Left ventricle myocardium superior (tissue), 1 donor: ENCODE data around the gene CPED1. TPM values are rescaled to one million over a fixed set of nuclear protein-coding genes. Genes with fewer than 3 reads are reported as not detected.
A peak's percentile ranks its signal among the peaks of the same experiment; 100 is the strongest.
"Not testable (repeated sequence)": the region's sequence is repeated elsewhere in the genome, so short reads cannot be mapped to it uniquely, and the experiment has no call there.

Source experiments
- ATAC-seq: fragments of 200-7000 bp; cut with Tn5 transposase; one replicate; pipeline ENCODE4 v1.9.1; 2020; ENCODE audit warnings: mild to moderate bottlenecking, moderate library complexity
- DNase-seq: peaks from one replicate; pipeline ENCODE4 v3.0.0-alpha.2; 2020
- intact Hi-C: fragments of 100-400 bp; cut with micrococcal nuclease; formaldehyde crosslinking; loops from one replicate; pipeline ENCODE4 v1.11.0; 2022
- total RNA-seq: library from RNA; stranded (reverse); fragmentation: NEBNext Ultra II Directional; extraction: Animal tissue kit (Norgen Biotek cat#: 25700); gene quantifications from one replicate; pipeline ENCODE4 v1.2.1, GENCODE V29; 2021
- donor health status: DM: no; HTN: yes; CAD: no; lungs with severe emphysema.

Gene CPED1
- total RNA-seq, 1 donor from 2014 or later: 32.8 TPM

DNA sequence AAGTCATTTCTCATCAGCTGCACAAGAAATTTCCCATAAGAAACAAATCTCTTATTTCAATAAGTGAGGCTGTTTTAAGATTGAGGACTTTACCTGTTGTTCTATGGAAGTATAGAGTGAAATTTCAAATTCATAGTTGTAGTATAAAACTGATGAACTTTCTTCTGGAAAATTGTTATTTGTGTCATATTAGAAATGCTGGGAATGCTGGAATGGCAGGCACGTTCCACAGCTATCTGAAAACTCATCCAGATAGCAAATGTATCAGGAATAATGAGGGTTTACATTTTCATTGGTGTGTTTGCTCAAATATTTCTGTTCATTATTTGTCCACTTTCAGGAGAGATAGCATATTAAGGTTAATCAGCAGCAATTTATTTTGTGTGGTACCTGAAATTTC is 40.8 kb downstream of the CPED1 start:
- intact Hi-C loops: no loop called here
- no peak for DNase-seq
- no peak for ATAC-seq

DNA sequence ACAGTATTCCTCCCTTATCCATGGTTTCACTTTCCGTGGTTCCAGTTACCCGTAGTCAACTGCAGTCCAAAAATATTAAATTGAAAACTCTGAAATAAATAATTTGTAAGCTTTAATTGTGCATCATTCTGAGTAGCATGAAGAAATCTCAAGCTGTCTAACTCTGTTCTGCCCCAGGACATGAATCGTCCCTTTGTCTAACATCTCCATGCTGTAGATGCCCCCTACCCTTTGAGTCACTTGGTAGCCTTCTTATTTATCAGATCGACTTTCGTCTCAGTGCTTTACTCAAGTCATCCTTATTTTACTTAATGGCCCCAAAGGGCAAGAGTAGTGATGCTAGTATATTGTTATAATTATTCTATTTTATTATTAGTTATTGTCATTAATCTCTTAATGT is 41.8 kb downstream of the CPED1 start:
- ATAC-seq (no peak), DNase-seq (no peak)
- intact Hi-C loops: no loop called here

DNA sequence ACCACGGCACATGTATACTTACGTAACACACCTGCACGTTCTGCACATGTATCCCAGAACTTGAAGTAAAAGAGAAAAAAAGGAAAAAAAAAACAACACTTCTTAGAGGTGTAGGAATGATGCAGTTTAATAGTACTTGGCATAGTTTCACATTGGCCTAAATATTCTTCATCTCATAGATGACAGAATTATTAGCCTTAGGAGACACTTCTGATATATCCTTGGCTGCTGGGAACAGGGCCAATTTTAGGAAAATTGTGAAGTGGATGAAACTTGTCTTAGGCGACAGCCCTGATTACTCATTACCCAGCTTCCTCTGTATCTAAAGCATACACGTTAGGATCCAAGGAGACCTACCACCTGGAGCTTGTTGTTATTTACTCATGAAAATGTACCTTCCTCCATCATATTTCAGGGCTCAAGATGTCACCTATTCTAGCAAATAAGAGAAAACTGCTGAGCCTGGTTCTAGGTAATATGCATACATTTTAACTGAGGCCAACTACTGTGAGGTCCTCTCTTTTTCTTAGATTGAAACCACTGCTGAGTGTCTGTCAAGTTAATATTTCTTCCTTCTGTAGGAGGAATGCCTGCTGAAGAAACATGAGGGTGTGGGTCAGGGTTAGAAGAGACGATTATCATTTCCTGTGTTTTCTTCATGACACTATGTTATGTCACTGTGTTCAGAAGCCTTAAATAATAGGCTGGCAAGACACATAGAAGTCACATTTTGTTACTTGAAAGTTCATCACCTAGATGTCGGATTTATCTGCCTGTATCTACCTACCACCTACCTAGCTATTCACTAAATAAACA is 44.3 kb downstream of the CPED1 start:
- intact Hi-C loops: no loop called here
- DNase-seq: no peak
- peak; percentile 35 for ATAC-seq

DNA sequence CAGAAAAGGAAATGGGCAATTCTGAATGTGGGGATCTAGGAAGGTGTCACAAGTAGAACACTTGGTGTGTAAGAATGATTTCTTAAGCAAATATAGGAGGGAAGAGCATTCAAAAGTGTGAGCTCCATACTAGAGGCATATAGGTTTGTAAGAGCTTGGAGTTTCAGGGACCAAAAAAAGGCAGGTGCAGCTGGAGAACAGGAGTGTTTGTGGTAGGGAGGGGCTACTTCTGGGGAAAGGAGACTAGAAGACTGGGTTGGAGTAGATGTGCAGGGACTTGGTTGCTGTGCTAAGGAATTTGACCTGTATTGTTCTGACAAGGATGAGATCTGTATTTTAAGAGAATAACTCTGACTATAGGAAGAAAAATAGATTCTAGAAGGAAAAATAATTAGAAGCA is 46.4 kb downstream of the CPED1 start:
- ATAC-seq (no peak), DNase-seq (no peak)
- intact Hi-C loops: no loop called here

DNA sequence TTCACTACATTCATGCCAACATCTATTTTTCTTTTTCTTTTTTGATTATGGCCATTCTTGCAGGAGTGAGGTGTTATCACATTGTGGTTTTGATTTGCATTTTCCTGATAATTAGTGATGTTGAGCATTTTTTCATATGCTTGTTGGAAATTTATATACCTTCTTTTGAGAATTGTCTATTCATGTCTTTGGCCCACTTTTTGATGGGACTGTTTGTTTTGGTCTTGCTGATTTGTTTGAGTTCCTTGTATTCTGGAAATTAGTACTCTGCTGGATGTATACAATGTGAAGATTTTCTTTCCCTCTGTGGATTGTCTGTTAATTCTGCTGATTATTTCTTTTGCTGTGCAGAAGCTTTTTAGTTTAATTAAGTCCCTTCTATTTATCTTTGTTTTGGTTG is 48.3 kb downstream of the CPED1 start:
- not testable (repeated sequence) for ATAC-seq

DNA sequence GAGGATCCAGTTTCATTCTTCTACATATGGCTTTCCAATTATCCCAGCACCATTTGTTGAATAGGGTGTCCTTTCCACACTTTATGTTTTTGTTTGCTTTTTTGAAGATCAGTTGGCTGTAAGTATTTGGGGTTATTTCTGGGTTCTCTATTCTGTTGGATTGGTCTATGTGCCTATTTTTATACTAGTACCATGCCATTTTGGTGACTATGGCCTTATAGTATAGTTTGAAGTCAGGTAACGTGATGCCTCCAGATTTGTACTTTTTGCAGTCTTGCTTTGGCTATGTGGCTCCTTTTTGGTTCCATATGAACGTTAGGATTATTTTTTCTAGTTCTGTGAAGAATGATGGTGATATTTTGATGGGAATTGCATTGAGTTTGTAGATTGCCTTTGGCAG is 48.8 kb downstream of the CPED1 start:
- ATAC-seq, DNase-seq, intact Hi-C loops: not testable (repeated sequence)

More for the DNA sequence above, 48.3 kb downstream of the CPED1 start:
- DNase-seq, intact Hi-C loops: not testable (repeated sequence)

DNA sequence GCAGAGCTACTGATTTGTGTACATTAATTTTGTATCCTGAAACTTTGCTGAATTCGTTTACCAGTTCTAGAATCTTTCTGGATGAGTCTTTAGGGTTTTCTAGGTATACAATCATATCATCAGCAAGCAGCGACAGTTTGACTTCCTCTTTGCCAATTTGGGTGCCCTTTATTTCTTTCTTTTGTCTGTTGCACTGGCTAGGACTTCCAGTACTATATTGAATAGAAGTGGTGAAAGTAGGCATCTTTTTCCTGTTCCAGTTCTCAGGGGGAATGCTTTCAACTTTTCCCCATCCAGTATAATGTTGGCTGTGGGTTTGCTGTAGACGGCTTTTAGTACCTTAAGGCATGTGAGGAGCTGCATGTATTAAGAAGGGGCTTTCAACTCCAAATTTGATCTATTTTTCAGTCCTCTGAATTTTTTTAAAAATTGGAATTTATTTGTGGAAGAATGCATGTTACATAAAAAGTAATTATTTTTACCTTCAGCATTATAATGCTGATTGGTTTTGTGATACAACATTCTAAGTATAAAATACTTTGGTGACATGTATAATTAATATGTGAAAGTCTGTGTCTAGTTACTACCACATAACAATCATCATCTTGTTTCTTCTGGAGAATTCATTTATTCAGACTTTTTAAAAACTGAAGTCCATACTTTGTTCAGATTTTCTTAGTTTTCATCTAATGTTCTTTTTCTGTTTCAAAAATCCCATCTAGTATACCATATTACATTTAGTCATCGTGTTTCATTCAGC is 49.6 kb downstream of the CPED1 start:
- DNase-seq: no peak
- intact Hi-C loops: no loop called here
- no peak for ATAC-seq

DNA sequence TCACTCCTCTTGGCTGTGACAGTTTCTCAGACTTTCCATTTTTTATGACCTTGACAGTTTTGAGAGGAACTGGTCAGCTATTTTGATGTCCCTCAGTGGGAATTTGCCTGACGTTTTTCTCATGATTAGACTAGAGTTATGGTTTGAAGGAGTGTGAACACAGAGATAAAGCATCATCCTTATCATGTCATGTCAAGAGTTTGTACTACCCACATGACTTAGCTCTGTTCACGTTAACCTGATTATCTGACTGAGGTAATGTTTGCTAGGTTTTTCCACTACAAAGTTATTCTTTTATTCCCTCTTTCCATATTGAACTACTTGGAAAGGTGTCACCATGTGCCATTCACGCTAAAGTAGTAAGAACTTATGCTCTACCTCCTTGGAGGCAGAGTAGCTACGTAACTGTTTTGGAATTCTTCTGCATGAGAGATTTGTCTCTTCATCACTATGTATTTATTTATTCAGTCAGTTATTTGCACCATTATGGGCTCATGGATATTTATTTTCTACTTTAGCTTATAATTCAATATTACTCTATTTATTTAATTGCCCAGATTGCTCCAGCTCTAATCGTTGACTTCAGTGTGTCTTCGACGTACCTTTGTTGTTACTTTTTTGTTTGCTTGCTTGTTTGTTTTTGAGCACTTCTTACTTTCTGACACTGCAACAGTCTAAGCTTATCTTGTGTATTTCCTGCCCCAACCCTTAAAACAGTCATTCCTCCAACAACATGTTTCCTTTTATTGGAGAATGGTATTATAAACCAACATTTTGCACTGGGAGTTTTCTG is 50.4 kb downstream of the CPED1 start:
- intact Hi-C loops: no loop called here
- ATAC-seq: peak; percentile 51
- no peak for DNase-seq

DNA sequence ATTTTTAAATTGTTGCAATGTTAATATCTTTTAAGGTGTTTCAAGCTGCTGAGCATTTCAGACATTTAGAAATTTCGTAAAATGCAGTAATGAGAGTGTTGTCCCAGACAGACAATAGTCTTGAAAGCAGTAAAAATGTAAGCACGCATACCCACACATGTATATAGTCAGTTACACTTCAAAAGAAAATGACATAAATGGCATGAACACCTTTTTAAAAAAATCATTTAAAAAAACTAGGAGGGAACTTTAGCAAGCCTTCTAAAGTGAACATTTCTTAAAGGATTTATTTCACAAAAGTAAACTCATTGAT is 51.0 kb downstream of the CPED1 start:
- no peak for ATAC-seq
- no peak for DNase-seq
- intact Hi-C loops: no loop called here

DNA sequence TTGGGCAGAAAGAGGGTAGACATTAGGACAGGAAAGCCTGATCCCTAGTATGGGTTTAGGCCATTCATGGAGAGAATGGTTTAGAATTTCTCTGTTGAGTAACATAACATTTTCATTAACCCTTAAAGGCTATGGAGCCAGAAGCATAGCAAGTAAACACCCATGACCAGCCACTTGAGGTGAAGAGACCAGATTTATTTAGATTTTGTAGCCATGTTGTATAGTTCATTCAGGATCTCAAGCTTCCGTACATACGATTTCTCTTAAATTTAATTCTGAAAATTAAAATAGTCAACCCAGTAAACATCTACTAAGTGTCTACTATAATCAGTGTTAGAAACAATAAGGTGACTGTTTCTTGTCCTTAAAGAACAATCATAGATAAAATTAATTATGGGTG is 51.5 kb downstream of the CPED1 start:
- intact Hi-C loops: no loop called here
- ATAC-seq (no peak), DNase-seq (no peak)

DNA sequence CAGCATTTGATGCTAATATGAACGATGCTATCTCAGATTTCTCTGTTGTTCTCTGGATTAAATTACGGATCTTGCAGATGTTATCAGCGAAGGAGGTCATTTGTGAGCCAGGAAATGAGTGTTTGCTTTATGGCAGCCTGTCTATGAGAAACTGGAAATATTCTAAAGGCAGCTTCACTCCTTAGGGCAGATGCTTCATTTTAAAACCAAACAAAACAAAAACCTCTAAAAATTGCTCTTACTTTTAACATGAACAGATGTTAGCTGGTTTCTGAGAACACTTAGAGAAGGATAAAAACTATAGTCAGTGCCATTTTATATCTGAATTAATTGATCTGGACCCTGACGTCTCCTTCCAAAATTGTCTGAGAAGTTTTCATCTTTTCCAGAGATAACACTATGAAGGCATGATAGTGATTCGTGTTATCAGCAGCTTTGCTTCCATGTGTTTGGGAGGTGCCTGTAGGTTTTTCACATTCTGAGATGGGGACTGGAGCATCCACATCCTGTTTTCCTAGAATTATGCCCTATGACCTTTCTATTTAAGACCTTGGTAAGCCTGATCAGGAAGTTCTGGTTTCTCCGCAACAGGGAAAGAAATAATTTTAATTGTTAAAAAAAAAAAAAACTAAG is 53.1 kb downstream of the CPED1 start:
- ATAC-seq (peak; percentile 43), DNase-seq (no peak)
- intact Hi-C loops: no loop called here

DNA sequence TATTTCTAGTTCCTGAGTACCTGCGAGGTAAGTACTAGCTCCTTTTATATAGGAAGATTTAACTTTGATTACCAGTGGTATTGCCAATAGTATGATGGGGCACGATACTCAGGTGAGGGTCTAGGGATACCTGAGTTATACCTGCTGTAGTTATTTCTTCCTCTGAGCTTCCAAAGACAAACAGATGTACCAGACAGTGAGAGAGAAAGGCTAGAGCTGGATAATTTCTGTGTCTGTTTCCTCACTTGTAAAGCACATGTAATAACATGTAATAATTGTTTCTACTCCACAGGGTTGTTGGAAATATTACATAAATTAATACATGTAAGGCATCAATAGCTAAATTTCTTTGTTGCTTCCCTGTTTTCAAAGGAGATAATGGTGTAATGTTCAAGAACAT is 53.7 kb downstream of the CPED1 start:
- intact Hi-C loops: no loop called here
- DNase-seq (no peak), ATAC-seq (no peak)

DNA sequence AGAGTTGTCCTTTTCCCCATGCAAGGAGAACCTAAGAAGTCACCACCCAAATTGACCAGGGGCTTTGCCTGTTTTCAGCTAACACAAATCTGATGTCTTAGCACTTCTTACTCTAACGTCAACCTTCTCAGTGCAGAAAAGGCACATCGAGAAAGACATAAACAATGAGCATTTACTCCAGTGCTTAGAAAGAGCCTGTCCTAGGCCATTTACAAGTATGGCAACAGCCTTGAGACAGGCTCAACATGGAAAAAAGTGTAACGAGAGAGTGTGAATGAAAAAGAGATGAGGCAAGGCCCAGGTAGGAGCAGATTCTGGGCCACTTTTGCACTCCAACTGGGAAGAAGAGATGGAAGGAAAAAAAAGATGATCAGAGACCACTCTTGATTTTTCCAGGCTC is 54.4 kb downstream of the CPED1 start:
- no peak for DNase-seq
- no peak for ATAC-seq
- intact Hi-C loops: no loop called here

DNA sequence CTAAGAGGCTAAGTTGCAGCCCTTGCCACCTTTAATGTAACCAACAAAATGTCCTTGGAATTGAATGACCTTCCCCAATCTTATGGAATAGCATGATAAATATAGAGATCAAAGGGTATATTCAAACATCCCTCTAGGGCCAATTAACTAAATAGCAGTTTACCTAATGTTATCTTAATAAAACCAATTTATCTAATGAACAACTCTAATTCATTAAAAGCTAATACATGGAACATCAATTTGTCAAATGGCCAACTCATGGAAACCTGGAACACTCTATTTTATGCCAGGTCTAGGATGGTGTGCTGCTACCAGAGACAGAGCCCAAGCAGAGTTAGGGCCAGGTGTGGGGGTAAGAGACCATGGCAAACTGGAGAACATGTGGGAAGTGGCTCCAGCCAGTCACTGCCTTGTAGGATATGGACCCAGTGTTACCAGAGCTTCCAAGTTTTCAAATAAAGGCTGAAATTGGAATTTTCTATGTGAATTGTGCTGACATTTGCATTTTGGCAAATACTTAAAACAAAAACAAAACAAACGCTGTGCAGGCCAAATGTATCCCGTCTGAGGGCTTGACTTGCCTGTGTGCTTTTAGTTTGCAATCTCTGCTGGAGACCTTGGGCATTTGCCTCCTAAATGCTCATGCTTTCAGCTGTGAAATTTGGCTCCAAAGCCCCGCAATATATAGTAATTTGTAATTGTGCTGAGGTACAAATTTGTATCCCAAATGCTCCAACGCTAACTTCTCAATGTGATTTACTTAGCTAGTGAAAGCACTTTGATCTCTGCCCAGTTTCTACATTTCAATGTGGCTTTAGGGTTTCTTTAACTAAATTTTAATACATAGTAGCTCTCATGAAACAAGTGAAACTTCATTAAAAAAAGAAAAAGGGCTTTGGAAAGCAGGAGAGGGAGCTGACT is 55.1 kb downstream of the CPED1 start:
- intact Hi-C loops: no loop called here
- ATAC-seq (no peak), DNase-seq (no peak)

DNA sequence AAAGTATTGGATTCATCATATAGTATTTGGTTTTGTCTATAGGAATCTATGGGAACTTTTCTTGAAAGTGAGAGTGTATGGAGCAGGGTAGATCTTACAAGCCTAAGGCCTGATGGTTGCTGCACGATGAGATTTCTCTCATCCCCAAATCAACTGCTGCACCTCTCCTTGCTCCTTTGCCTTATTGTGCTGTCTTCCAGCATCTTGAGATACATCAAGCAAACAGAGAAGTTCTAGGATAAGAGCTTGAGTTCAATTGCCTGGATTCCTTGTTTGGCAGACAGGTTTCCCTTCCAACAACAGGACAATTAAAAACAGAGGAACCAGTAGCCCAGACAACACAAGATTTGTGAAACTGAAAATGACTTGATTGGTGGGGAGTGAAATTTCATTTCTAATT is 56.6 kb downstream of the CPED1 start:
- ATAC-seq (no peak), DNase-seq (no peak)
- intact Hi-C loops: no loop called here

DNA sequence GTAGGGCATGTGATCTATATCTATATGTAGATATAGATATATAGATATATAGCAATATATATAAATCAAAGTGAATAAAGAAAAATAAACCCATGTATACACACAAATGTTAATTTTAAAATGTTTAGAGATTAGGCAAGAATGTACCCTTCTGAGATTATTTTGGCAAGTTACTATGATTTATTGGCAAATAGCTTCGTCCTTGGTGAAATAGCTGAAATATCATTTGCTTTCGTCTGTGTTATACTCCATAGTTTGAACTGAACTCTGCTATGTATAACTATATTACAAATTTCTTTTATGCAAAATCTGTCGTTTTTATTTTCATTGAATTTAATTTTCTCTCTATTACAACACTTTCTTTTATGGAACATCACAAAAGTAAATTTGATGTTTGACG is 57.5 kb downstream of the CPED1 start:
- intact Hi-C loops: no loop called here
- ATAC-seq (no peak), DNase-seq (no peak)

DNA sequence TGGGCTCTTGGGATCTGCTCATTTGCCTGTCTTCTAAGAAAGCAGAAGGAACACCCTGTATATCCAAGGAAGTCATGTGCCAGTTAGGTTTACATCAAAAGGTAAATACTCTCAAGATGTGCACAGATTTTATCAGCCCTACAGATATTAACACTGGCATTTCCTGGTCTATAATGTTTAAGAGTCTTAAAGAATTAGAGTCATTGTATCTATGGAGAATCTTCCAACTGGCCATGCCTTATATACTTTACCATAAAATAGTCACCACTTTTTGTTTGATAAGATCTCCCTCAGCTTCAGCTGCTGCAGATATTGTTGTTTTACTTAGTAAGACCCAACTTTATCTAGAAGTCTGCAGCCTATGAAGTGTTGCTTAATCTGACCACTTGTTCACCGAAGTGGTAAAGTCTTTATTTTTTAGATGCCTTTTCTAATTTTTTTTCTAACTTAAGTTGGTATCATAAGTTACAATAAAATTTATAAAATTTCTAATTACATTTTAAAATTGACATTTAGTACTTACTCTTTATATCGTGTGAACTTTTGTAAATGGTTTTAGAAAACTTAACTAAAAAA is 58.5 kb downstream of the CPED1 start:
- ATAC-seq: no peak
- intact Hi-C loops: no loop called here
- no peak for DNase-seq

DNA sequence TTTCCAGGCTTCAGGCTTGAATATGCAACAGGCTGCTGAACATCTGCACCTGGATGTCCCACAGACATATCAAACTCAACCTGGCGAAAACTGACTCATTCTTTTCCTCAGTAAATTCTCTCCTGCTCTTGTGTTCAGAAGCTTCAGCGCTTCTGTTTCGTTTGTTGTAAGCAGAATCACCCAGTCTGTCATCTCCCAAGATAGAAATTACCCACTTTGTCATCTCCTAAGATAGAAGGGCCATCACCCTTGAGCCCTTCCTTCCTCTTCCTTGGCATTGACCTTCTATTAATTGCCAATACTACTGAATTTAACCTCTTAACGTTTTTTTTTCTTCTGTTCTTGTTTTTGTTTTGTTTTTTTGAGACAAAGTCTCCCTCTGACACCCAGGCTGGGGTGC is 59.7 kb downstream of the CPED1 start:
- ATAC-seq (no peak), DNase-seq (no peak)
- intact Hi-C loops: no loop called here
